Stimulated activated effector memory CD8-positive, alpha-beta T cell treated with anti-CD3 and anti-CD28 coated beads, Interleukin-12 subunit alpha, Interleukin-12 subunit beta, amount 100 ng/mL, for 72 hours (primary cell): ENCODE data around the gene SAFB2.
A peak's percentile ranks its signal among the peaks of the same experiment; 100 is the strongest.

Experiments
- ATAC-seq: fragments of 150-1000 bp; cut with Tn5 transposase; 2 replicates; pipeline ENCODE4 v1.10.0; 2021
- DNase-seq, 2 donors: peaks; one replicate each; pipeline ENCODE4 v3.0.0; 2021 to 2022; ENCODE audit warnings: low spot score in 2 of 2
- H3K27ac Mint-ChIP-seq: one replicate; pipeline ENCODE4 v1.8.0; 2022; ENCODE audit warnings: mild to moderate bottlenecking, mixed read lengths
- H3K36me3 Mint-ChIP-seq: one replicate; pipeline ENCODE4 v1.8.0; 2022; ENCODE audit warnings: mild to moderate bottlenecking, mixed read lengths
- H3K4me1 Mint-ChIP-seq: one replicate; pipeline ENCODE4 v1.8.0; 2022; ENCODE audit warnings: mixed read lengths
- H3K4me3 Mint-ChIP-seq: one replicate; pipeline ENCODE4 v1.8.0; 2022; ENCODE audit warnings: mild to moderate bottlenecking, mixed read lengths
- H3K9me3 Mint-ChIP-seq: one replicate; pipeline ENCODE4 v1.8.0; 2022; ENCODE audit warnings: mixed read lengths

SAFB2 gene

DNA sequence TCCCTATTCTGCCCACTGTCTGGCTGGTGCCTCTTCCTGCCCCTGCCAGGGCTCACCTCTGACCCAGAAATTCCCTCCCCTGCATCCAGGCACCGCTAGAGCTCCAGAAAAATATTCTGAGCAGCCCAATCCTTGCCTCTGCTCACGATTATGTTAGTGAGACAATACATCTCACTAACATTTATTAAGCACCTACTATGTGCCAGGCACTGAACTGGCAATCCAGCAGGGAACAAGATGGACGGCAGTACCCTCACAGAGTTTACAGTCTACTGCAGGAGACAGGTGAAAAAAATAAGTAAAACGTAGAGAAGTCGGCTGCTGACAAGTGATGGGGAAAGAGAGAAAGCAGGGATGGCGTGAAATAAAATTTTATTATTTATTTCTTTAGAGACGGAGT lies 60.3 kb downstream of the SAFB2 start:
- Mint-ChIP-seq H3K27ac (no peak overlapping the region), H3K36me3 (no peaks in the 10 kb centered on the region), H3K4me3 (no peak overlapping the region), H3K4me1 (no peaks in the 10 kb centered on the region), H3K9me3 (peaks cover 5% of the 10 kb centered on the region)
- ATAC-seq (no peak), DNase-seq (no peak)

- Mint-ChIP-seq H3K36me3 (no peaks in the 10 kb centered on the region), H3K4me3 (no peak overlapping the region), H3K9me3 (peaks cover 5% of the 10 kb centered on the region), H3K27ac (no peak overlapping the region), H3K4me1 (no peaks in the 10 kb centered on the region)
- ATAC-seq (no peak), DNase-seq (no peak)
Measured at GRCh38 chr19:5561559-5561958, 61.0 kb downstream of the SAFB2 start.

- ATAC-seq (no peak), DNase-seq (no peak)
- Mint-ChIP-seq H3K36me3 (no peaks in the 10 kb centered on the region), H3K4me3 (no peak overlapping the region), H3K4me1 (no peaks in the 10 kb centered on the region), H3K27ac (no peak overlapping the region), H3K9me3 (peaks cover 5% of the 10 kb centered on the region)
Measured at GRCh38 chr19:5560156-5560555, 62.4 kb downstream of the SAFB2 start.

GRCh38 chr19:5559804-5560133 lies 62.8 kb downstream of the SAFB2 start:
- H3K9me3 Mint-ChIP-seq, result peaks cover 5% of the 10 kb centered on the region
- no peak overlapping the region for H3K4me3 Mint-ChIP-seq
- no peaks in the 10 kb centered on the region for H3K36me3 Mint-ChIP-seq
- no peak overlapping the region for H3K27ac Mint-ChIP-seq
- ATAC-seq (no peak), DNase-seq (no peak)
- no peaks in the 10 kb centered on the region for H3K4me1 Mint-ChIP-seq

DNA sequence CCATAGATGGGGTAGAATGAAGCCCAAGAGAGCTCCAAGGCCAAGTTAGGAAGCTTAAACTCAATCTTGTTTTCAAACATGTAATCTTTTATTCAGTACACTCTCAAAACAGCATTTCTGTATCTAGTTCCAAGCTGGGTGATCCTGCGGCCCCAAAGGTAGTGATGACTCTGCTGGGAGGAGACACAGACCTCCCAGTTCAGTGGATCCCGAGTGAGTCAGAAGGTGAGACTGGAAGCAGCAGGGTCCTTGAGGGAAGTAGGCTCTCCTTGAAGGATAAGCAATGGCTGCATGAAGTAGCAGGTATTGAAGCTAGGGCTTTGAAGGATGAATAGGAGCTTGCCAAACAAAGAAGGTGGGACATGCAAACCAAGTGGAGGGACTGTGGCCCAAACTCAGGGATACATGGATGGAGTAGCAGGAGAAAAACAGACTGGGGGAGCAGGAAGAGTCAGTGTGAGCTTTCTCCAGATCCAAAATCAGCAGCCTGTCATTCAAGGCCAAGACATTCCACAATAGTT lies 64.4 kb downstream of the SAFB2 start:
- ATAC-seq (no peak), DNase-seq (no peak)
- Mint-ChIP-seq H3K4me1 (no peaks in the 10 kb centered on the region), H3K27ac (no peak overlapping the region), H3K36me3 (no peaks in the 10 kb centered on the region), H3K4me3 (no peak overlapping the region), H3K9me3 (peaks cover 5% of the 10 kb centered on the region)

GRCh38 chr19:5557691-5558090 lies 64.9 kb downstream of the SAFB2 start:
- no peaks in the 10 kb centered on the region for H3K36me3 Mint-ChIP-seq
- no peak for ATAC-seq
- no peak for DNase-seq
- no peak overlapping the region for H3K4me3 Mint-ChIP-seq
- no peak overlapping the region for H3K27ac Mint-ChIP-seq
- no peaks in the 10 kb centered on the region for H3K4me1 Mint-ChIP-seq
- H3K9me3 Mint-ChIP-seq, result peaks cover 5% of the 10 kb centered on the region

- Mint-ChIP-seq H3K9me3 (no peaks in the 10 kb centered on the region), H3K27ac (no peak overlapping the region), H3K4me1 (no peaks in the 10 kb centered on the region), H3K36me3 (no peaks in the 10 kb centered on the region), H3K4me3 (no peak overlapping the region)
- no peak for DNase-seq
- no peak for ATAC-seq
Measured at GRCh38 chr19:5554828-5555227, 67.7 kb downstream of the SAFB2 start.

GRCh38 chr19:5553892-5554291 lies 68.7 kb downstream of the SAFB2 start:
- no peaks in the 10 kb centered on the region for H3K9me3 Mint-ChIP-seq
- no peak overlapping the region for H3K4me3 Mint-ChIP-seq
- ATAC-seq, result no peak
- DNase-seq, result no peak
- H3K36me3 Mint-ChIP-seq, result no peaks in the 10 kb centered on the region
- no peaks in the 10 kb centered on the region for H3K4me1 Mint-ChIP-seq
- H3K27ac Mint-ChIP-seq, result no peak overlapping the region

- no peak overlapping the region for H3K27ac Mint-ChIP-seq
- no peak overlapping the region for H3K4me3 Mint-ChIP-seq
- H3K9me3 Mint-ChIP-seq, result no peaks in the 10 kb centered on the region
Measured at GRCh38 chr19:5547881-5548280, 74.7 kb downstream of the SAFB2 start.

DNA sequence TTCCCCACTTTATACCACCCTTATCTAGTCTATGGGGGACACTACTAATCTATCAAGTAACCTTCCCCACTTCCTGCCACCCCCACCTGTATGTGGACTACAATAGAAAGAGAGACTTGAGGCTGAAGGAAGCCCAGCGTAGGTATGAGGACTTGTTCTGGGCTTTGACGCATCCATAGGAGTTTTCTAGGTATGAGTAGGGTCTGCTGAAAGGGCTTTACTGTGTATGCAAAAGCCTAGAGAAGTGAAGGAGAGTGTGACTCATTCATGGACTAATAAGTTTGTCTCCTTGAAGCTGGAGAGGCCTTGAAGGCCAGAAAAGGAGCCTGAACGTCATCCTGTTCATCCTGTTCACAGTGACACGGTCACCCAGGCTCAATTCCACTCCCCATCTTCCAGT lies 76.6 kb downstream of the SAFB2 start:
- H3K9me3 Mint-ChIP-seq, result no peaks in the 10 kb centered on the region
- H3K4me3 Mint-ChIP-seq, result no peak overlapping the region
- no peaks in the 10 kb centered on the region for H3K36me3 Mint-ChIP-seq
- peak; percentile 16 for ATAC-seq
- no peak overlapping the region for H3K27ac Mint-ChIP-seq
- no peak for DNase-seq
- H3K4me1 Mint-ChIP-seq, result no peaks in the 10 kb centered on the region

More at GRCh38 chr19:5547881-5548280, 74.7 kb downstream of the SAFB2 start:
- Mint-ChIP-seq H3K36me3 (no peaks in the 10 kb centered on the region), H3K4me1 (no peaks in the 10 kb centered on the region)
- DNase-seq (no peak), ATAC-seq (peak; percentile 32)

DNA sequence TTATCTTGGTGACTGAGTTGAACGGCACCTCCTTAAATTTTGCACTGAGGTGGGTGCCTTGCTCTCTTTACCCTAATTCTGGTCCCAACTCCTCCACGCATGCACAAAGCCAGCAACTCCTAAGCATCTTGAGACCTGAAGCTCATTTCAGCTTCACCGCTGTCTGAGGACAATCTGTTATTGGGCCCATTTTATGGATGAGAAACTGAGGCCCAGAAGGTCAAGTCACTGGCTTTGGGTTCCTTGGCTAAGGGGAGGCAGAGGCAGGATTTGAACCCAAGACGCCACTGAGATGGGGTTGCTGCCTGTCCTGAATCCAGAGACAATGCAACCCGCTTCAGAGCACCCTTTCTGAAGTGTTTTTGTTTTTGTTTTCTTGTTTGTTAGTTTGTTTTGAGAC lies 77.5 kb downstream of the SAFB2 start:
- H3K27ac Mint-ChIP-seq, result no peak overlapping the region
- H3K4me3 Mint-ChIP-seq, result no peak overlapping the region
- no peaks in the 10 kb centered on the region for H3K4me1 Mint-ChIP-seq
- no peaks in the 10 kb centered on the region for H3K36me3 Mint-ChIP-seq
- ATAC-seq, result no peak
- H3K9me3 Mint-ChIP-seq, result no peaks in the 10 kb centered on the region
- DNase-seq, result no peak

DNA sequence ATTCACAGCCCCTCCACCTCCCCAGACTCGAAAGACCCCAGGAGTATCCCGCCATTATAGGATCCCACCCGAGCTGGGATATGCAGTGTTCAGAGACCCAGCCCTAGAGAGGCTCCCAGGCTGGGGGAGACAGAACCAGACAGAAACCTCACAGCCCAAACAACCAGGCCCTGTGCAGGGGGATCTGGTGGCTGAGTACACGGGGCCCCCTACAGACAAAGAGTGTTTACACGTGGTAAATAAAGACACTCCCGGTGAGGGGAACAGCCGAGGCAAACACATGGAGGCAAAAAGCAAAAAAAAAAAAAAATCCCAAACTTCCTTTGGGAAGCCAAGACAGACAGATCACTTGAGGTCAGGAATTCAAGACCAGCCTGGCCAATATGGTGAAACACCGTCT lies 79.9 kb downstream of the SAFB2 start:
- H3K27ac Mint-ChIP-seq, result no peak overlapping the region
- no peaks in the 10 kb centered on the region for H3K4me1 Mint-ChIP-seq
- H3K9me3 Mint-ChIP-seq, result no peaks in the 10 kb centered on the region
- DNase-seq, result no peak
- H3K4me3 Mint-ChIP-seq, result no peak overlapping the region
- H3K36me3 Mint-ChIP-seq, result no peaks in the 10 kb centered on the region
- no peak for ATAC-seq

DNA sequence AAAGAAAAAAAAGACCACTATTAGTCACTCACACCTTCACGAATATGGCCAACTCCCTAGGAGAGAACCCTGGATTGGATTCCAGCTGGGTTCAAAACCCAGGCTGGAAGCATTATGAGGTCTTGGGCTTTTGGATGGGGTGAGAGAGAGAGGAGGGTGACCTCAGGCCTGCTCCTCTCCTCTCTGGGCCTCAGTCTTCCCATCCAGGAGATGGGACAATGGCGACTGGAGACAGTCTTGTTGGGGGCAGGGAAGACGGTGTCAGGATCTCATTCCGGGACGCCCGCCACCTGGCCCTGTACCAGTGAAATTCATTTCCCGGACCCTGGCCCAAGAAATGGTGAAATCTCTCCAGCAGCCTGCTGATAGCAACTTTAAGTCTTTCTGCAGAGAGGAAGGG lies 81.1 kb downstream of the SAFB2 start:
- Mint-ChIP-seq H3K9me3 (no peaks in the 10 kb centered on the region), H3K27ac (peak overlapping the region; percentile 40), H3K36me3 (no peaks in the 10 kb centered on the region), H3K4me3 (no peak overlapping the region), H3K4me1 (no peaks in the 10 kb centered on the region)
- DNase-seq (no peak), ATAC-seq (no peak)

DNA sequence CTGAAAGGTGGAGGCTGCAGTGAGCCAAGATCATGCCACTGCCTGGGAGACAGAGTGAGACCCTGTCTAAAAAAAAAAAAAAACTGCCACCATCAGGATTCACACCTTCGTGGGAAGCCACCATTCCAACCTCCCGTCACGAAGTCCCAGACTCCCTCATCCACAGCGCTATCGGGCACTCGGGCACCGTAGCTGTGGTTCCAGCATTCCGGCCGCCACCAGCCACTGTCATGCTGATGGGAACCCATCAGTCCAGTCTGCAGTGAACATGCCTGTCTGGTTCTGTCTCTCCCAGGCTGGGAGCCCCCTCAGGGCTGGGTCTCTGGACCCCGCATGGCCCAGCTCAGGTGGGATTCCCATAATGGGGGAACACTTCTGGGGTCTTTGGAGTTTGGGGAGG lies 82.4 kb downstream of the SAFB2 start:
- DNase-seq (no peak), ATAC-seq (no peak)
- no peak overlapping the region for H3K4me3 Mint-ChIP-seq
- H3K27ac Mint-ChIP-seq, result no peak overlapping the region
- no peaks in the 10 kb centered on the region for H3K9me3 Mint-ChIP-seq
- H3K36me3 Mint-ChIP-seq, result no peaks in the 10 kb centered on the region
- H3K4me1 Mint-ChIP-seq, result peaks cover 7% of the 10 kb centered on the region

- Mint-ChIP-seq H3K36me3 (no peaks in the 10 kb centered on the region), H3K9me3 (peaks cover 4% of the 10 kb centered on the region), H3K4me1 (peaks cover 7% of the 10 kb centered on the region), H3K4me3 (no peak overlapping the region), H3K27ac (no peak overlapping the region)
- ATAC-seq (no peak), DNase-seq (no peak)
Measured at GRCh38 chr19:5537870-5538269, 84.7 kb downstream of the SAFB2 start.
